Adipocyte (in vitro differentiated cells): ENCODE results near the gene TEPSIN.

ENCODE experiments used
- DNase-seq: peaks from one replicate; pipeline ENCODE4 v3.0.0-alpha.2; 2015; ENCODE audit warnings: low read depth
- H3K27me3 ChIP-seq: replicated peaks from 2 replicates; pipeline ENCODE4 v1.7.0; 2013; ENCODE audit warnings: mild to moderate bottlenecking, low read length, moderate library complexity; ENCODE audit not compliant: control insufficient read depth, insufficient read depth
- H3K36me3 ChIP-seq: 2 replicates; pipeline ENCODE4 v1.7.0; 2013; ENCODE audit warnings: low read length, mild to moderate bottlenecking, moderate library complexity; ENCODE audit not compliant: control insufficient read depth, insufficient read depth, severe bottlenecking
- H3K4me1 ChIP-seq: 2 replicates; pipeline ENCODE4 v1.7.0; 2013; ENCODE audit warnings: mild to moderate bottlenecking, low read length, moderate library complexity; ENCODE audit not compliant: control insufficient read depth, insufficient read depth
- H3K4me3 ChIP-seq: 2 replicates; pipeline ENCODE4 v1.7.0; 2013; ENCODE audit warnings: mild to moderate bottlenecking, low read length, moderate library complexity
- H3K9ac ChIP-seq: 2 replicates; pipeline ENCODE4 v1.7.0; 2013; ENCODE audit warnings: mild to moderate bottlenecking, low read length, moderate library complexity
- H3K9me3 ChIP-seq: 2 replicates; pipeline ENCODE4 v1.7.0; 2013; ENCODE audit warnings: mild to moderate bottlenecking, low read length, moderate library complexity; ENCODE audit not compliant: control insufficient read depth

TEPSIN gene

DNA sequence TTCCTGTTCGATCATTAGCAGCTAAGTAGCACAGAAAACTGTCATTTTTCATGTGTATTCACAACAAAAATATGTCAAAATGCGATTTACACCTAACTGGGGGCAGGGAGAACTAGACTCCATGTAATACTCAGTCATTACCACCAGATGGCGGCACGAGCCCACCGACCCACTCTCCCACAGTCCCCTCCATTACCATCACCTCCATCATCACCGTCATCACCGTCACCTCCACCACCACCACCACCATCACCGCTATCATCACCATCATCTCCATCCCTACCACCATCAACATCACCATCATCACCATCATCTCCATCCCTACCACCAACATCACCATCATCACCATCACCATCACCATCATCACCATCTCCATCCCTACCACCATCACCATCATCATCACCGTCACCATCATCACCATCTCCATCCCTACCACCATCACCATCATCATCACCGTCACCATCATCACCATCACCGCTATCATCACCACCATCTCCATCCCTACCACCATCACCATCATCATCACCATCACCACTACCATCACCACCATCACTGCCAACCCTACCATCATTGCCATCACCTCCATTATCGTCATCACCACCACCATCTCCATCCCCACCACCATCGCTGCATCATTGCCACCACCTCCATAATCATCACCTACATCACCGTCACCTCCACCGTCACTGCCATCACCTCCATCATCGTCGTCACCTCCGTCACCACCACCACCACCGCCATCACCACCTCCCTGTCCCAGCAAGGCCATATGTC is 14.7 kb upstream of the TEPSIN start:
- DNase-seq = peak; percentile 64
- Histone ChIP-seq H3K27me3 (no peaks in the 10 kb centered on the region), H3K9ac (no peak overlapping the region), H3K9me3 (no peaks in the 10 kb centered on the region), H3K36me3 (peaks cover 37% of the 10 kb centered on the region), H3K4me3 (no peak overlapping the region), H3K4me1 (peaks cover 33% of the 10 kb centered on the region)

DNA sequence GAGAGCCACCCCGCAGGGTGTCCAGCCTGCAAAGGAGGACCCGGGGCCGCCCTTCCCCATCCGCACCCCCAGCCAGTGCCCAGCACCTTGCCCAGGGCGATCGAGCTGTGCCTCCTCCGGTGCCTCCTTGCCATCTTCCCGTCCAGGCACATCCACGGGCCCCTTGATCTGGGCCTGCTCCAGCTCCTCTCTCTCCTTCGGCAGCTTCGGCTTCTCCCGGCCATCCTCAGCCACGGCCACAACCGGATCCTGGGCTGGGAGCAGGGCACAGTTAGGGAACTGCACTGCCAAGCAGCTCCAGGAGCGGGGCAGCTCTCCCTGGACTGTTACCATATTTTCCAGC is 14.1 kb upstream of the TEPSIN start:
- no peak for DNase-seq
- Histone ChIP-seq H3K9me3 (no peaks in the 10 kb centered on the region), H3K4me1 (peaks cover 33% of the 10 kb centered on the region), H3K36me3 (peaks cover 31% of the 10 kb centered on the region), H3K9ac (no peak overlapping the region), H3K4me3 (no peak overlapping the region), H3K27me3 (no peaks in the 10 kb centered on the region)

GRCh38 chr17:81252326-81252986 is 13.6 kb upstream of the TEPSIN start:
- H3K27me3 ChIP-seq = no peaks in the 10 kb centered on the region
- H3K9ac ChIP-seq = no peak overlapping the region
- no peaks in the 10 kb centered on the region for H3K9me3 ChIP-seq
- peaks cover 28% of the 10 kb centered on the region for H3K36me3 ChIP-seq
- DNase-seq = no peak
- no peak overlapping the region for H3K4me3 ChIP-seq
- peaks cover 33% of the 10 kb centered on the region for H3K4me1 ChIP-seq

- H3K4me1 ChIP-seq = peaks cover 28% of the 10 kb centered on the region
- no peaks in the 10 kb centered on the region for H3K27me3 ChIP-seq
- H3K9ac ChIP-seq = no peak overlapping the region
- no peak for DNase-seq
- no peaks in the 10 kb centered on the region for H3K9me3 ChIP-seq
- H3K4me3 ChIP-seq = no peak overlapping the region
- peaks cover 28% of the 10 kb centered on the region for H3K36me3 ChIP-seq
These were observed 12.9 kb upstream of the TEPSIN start for GRCh38 chr17:81251709-81252301.

DNA sequence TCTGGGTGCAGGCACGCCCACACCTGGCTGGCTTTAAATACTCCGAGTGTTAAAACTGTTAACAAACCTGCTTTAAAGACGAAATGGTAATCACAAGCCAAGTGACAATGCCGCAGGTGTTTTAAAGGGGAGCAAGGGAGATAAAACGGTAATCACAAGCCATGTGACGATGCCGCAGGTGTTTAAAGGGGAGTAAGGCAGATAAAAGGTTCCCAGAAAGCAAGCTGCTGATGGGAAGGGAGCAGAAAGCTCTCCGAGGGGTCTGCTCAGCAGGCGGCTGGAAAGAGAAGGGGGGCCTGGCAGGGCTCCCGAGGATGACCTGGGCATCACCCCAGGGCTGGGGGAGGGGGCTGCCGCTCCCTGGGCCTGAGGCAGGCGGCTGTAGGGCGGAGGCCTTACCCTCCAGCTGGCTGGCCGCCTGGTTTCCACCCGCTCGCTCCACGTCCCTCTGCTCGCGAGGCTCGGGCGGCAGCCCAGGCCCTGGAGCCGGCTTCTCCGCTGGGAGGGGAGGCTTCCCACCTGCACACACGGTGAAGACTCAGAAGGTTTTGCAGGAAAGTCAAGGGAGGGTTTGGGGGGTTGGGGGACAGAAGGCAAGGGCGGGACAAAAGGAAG is 12.3 kb upstream of the TEPSIN start:
- Histone ChIP-seq H3K4me3 (no peak overlapping the region), H3K9ac (no peak overlapping the region), H3K36me3 (peaks cover 28% of the 10 kb centered on the region), H3K9me3 (no peaks in the 10 kb centered on the region), H3K27me3 (no peaks in the 10 kb centered on the region), H3K4me1 (peaks cover 22% of the 10 kb centered on the region)
- no peak for DNase-seq

DNA sequence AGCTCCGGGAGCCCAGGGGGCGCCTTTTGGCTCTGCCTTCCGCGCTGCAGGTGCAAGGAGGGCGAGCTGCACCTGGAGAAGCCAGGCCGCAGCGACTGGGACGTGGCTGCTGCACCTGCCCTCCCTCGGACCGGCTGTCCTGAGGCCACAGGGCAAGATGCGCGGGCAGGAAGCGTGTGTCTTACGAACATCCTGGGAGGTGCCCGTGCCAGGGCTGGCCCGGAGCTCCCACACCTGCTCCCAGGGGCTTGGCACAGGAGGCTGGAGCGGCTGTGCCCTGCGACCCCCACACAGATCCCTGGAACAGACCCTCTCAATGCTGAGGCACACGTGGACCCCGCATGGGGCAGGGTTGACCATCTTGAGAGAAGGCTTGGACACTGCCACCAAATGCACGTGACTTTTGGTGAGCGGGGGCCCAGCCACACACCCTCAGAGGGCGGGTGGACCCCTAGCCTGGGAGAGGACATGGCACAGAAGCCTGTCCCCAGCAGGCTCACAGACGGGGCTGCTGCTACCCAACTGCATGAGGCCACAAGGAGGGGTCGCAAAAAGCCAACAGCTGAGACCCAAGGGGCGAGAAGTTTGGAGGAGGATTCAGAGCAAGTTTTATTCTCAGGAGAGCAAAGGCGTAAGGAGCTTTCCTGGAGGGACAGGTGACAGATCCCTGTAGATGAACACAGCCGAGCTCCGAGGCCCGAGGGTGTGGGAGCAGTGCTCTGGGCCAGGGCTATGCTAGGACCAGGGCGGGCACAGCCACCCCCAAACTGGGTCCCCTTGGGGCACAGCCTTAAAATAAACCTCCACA is 11.6 kb upstream of the TEPSIN start:
- H3K9ac ChIP-seq = no peak overlapping the region
- H3K4me3 ChIP-seq = no peak overlapping the region
- no peaks in the 10 kb centered on the region for H3K27me3 ChIP-seq
- peaks cover 33% of the 10 kb centered on the region for H3K36me3 ChIP-seq
- no peak for DNase-seq
- peaks cover 15% of the 10 kb centered on the region for H3K4me1 ChIP-seq
- H3K9me3 ChIP-seq = no peaks in the 10 kb centered on the region

GRCh38 chr17:81249223-81250040 is 10.6 kb upstream of the TEPSIN start:
- H3K27me3 ChIP-seq = no peaks in the 10 kb centered on the region
- DNase-seq = peak; percentile 15
- H3K4me1 ChIP-seq = peaks cover 10% of the 10 kb centered on the region
- no peak overlapping the region for H3K9ac ChIP-seq
- peaks cover 33% of the 10 kb centered on the region for H3K36me3 ChIP-seq
- H3K9me3 ChIP-seq = no peaks in the 10 kb centered on the region
- no peak overlapping the region for H3K4me3 ChIP-seq

GRCh38 chr17:81248649-81249048 is 9.8 kb upstream of the TEPSIN start:
- Histone ChIP-seq H3K9me3 (no peaks in the 10 kb centered on the region), H3K4me3 (no peak overlapping the region), H3K4me1 (peaks cover 5% of the 10 kb centered on the region), H3K36me3 (peaks cover 33% of the 10 kb centered on the region), H3K9ac (no peak overlapping the region), H3K27me3 (no peaks in the 10 kb centered on the region)
- DNase-seq = no peak

DNA sequence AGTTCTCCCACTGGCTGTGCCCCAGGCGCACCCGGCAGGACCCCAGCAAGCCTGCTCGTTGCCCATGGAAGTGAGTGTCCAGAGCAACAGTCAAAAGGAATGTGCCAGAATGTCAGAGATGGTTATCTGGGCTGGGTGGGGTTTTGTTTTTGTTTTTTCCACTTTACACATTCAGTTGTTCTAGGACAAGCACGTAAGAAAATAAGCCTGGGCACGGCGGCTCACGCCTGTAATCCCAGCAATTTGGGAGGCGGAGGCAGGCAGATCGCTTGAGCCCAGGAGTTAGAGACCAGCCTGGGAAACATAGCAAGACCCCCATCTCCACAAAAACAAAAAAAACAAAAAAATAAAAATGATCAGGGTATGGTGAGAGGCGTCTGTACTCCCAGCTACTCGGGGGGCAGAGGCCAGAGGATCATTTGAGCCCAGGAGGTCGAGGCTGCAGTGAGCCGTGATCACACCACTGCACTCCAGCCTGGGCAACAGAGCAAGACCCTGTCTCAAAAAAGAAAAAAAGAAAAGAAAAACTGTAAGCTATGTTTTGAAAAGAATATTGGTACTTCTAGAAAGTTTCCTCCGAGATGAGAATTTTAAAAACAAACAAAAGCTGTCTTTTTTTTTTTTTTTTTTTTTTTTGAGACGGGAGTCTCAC is 8.6 kb upstream of the TEPSIN start:
- Histone ChIP-seq H3K27me3 (no peaks in the 10 kb centered on the region), H3K4me1 (peaks cover 5% of the 10 kb centered on the region), H3K9ac (no peak overlapping the region), H3K9me3 (no peaks in the 10 kb centered on the region), H3K36me3 (peaks cover 33% of the 10 kb centered on the region), H3K4me3 (no peak overlapping the region)
- no peak for DNase-seq
